Measurements from ENCODE around the gene CSNK2A1.

- no peak for TF ChIP-seq REST (IDR thresholded peaks at IDR 0.05; ENCODE audit: insufficient read depth in 1 of 2, low read depth in 2 of 2, low read length in 2 of 2)
- no peak for TF ChIP-seq POLR2AphosphoS5 (IDR thresholded peaks at IDR 0.05; ENCODE audit: low read depth, low read length)
- TF ChIP-seq TAF1 (IDR thresholded peaks at IDR 0.05; ENCODE audit: borderline replicate concordance, insufficient read depth, low read length), result no peak
- TF ChIP-seq SIN3A (IDR thresholded peaks at IDR 0.05; ENCODE audit: borderline replicate concordance, insufficient read depth, low read length), result no peak
Observed at GRCh38 chr20:460180-460579, 83.4 kb downstream of the CSNK2A1 start.

Measured in PFSK-1 (cell line).